Stimulated activated CD8-positive, alpha-beta memory T cell treated with anti-CD3 and anti-CD28 coated beads, Interleukin-7, amount 100 ng/mL, for 1 hour (primary cell): ENCODE results near the gene WT1.
"Not testable (repeated sequence)": the region's sequence is repeated elsewhere in the genome, so short reads cannot be mapped to it uniquely, and the experiment has no call there.

ENCODE experiments used
- DNase-seq, 2 donors: peaks; one replicate each; pipeline ENCODE4 v3.0.0-alpha.2; 2020; ENCODE audit warnings: low read depth in 2 of 2

The WT1 gene

DNA sequence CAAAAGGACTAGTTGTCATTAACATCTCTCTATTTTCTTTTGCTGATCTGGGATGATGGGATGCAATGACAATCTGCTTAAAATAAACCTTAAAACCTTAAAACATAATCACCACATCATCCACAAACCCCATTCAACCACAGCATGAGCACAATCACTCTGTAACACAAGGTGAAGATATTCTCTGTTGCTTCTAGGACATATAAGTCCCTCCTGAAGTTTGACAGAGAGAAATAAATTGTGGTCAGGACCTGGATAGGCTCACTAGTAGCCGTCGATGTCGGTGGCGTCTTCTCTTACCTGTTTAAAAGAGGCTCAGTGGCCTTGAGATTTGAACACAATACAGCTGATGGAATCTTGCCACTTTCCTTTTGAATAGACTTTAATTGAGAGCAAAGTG lies 47.9 kb downstream of the WT1 start:
- DNase-seq = no peak

DNA sequence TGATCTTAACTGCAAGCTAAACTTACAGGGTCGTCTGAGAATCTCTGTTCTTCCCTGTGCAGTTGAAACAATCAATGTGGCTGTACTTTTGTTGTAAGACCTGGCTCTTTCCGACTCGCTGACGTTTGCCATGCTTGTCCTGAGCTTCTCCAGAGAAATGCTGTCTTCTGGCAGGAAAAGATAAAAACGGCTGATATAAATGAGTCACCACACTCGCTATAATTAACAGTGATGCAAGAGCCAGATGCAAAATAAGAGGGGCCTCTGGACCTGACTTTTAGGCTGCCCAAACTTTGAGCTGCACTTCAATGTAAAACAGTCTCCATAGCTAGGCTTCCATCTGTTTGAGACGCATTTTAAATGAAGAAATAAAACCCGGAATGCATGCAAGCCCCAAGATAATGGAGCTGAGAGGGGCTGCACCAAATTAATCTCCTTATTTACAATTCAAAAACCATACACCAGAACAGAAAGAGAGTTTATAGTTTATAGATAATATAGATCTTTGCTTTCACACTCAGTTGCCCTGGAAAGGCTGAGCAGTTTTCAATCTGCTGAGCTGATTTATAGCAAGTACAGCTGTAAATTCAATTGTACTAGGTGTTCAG lies 48.5 kb downstream of the WT1 start:
- no peak for DNase-seq

DNA sequence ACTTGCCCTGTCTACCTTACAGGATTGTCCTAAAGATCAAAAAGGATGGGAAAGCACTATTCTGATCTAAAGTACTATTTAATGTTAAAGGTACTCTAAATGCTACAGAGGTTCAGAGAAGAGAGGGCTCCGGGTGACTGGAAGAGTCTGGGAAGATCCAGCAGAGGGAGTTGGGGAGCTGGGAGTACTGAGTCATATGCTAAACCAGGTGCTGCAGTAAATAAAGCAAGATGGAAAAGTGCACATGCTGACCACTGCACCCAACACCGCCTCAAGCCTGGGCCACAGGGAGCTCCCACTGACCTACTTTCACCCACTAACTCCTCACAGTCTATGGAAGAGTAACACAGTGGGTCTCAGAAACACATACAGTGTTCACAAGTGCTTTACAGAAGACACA lies 49.3 kb downstream of the WT1 start:
- DNase-seq = no peak

DNA sequence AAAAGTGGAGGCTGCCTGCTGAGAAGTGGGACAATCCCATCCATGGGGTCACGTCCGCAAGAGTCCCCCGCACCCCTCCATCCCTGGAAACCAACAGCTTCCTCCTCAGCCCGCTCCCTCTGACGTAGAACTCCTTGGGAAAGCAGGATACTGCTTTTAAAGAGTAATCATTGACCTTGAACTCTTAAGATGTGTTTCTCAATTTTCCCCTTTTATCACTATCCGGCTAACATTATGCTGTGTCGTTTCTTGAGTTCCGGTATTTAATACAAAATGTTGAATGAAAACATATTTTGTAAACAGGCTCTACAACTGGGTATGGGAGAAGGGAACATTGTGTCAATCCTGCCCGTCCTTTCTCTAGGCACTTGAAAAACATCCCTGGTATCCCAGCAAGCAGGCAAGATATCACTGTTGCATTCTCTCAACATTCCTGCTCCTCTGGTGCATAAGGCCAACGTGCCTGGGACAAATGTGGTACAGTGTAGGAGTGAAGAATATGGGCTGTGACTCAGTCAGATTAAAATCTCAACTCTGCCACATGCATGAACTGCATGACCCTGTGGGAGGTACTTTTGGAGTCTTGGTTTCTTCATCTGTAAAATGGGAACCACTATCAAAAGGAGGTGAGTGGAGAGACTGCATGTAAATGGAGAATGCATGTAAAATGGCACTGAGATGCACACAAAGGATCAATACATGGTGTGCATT lies 52.8 kb downstream of the WT1 start:
- DNase-seq = no peak

DNA sequence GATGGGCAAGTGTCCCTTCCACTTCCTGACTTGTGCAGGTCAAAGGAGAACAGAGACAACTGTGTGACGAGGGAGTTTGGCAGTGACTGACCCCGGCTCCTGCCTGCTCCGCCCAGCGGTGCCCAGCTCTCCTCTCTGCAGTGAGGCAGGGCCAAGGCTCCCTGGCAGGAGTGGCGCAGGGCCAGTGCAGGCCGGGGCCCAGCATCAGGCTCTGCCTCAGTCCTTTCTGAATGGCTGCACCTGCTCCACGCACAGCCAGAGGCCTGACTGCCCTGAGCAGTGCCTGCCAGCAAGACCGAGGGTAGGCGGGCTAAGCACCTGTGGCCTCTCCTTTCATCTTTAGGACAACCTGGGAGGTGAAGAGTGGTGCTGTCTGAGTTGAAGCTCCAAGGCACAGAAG lies 54.2 kb downstream of the WT1 start:
- no peak for DNase-seq

DNA sequence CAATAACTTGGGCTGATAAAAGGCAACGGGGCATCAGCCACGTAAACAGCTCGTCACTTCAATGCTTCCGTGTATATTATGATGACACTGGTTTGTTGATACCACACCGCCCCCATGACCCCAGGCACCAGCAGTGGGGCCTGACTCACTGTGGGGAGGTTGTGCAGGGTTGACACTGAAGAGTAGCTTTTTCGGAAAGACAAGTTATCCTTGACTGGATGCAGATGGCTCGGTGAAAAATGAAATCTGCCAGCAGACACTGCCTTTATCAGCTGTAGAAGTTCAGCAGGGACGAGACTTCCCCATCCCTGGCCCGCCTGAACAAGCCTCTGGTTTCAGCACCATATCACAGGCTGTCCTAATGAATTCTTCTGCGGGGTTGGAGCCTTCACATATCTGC lies 55.6 kb downstream of the WT1 start:
- DNase-seq = no peak

DNA sequence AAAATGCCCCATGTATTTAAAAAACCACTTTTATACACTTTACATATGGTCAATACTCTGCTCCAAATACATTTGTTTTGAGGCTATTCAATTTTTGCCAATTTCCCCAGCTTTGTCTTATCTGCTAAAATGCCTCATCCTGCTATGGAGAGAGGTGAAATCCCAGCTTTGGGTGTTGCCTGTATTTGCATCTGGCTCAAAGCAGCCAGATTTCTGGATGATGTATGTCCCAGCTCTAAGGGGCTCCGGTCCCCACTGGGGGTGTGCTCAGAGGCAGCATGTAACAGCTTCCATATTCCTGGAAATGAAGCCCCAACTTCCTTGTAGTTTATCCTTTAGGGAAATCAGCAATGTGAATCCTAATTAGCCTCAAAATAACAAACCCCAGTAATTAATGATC lies 59.5 kb downstream of the WT1 start:
- DNase-seq = no peak

DNA sequence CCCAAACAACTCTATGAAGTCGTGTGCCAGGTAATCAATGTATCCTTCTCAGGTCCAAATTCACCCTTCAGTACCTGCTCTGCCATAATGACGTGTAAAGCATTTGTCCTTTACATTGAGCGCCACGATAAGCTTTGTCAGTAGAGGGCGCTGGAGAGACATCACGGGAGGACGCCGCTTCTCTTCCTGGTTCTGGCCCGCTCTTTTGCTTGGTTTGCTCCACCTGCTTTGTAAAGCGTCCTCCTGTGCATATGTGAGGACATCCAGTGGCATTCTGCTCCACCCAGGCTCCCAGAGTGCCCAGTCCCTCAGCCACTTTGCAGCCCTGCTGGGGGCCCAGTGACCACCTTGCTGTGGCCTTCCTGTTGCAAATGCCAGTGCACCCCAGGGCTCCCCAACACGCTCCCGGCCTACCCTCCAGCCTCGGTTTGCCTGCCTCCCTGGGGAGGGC lies 61.1 kb downstream of the WT1 start:
- no peak for DNase-seq

DNA sequence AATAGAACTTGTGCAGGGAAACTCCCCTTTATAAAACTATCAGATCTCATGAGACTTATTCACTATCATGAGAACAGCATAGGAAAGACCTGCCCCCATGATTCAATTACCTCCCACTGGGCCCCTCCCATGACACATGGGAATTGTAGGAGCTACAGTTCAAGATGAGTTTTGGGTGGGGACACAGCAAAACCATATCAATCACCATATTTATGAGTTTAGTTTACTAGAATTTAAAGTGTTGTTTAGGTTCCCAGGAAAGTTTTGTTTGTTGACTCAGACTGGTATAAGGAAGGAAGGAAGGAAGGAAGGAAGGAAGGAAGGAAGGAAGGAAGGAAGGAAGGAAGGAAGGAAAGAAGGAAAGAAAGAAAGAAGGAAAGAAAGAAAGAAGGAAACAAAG lies 65.4 kb downstream of the WT1 start:
- DNase-seq = not testable (repeated sequence)

DNA sequence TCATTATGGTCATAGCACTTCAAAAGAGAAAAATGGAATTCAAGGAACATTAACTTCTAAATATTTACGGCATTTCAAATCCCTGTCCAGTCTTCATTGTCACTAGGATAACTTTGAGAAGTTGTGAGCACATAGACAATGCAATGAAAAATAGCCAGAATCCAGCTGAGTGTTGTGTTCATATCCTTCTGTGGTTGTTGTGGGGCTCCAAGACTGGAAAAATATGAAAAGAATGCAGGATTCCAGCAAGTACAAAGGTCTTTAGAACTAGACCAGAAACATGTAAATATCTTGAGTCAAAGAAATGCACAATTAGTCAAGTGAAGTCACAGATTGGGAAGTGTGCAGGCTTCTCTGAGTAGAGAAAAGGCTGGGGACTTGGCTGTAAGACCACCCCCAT lies 68.7 kb downstream of the WT1 start:
- no peak for DNase-seq

DNA sequence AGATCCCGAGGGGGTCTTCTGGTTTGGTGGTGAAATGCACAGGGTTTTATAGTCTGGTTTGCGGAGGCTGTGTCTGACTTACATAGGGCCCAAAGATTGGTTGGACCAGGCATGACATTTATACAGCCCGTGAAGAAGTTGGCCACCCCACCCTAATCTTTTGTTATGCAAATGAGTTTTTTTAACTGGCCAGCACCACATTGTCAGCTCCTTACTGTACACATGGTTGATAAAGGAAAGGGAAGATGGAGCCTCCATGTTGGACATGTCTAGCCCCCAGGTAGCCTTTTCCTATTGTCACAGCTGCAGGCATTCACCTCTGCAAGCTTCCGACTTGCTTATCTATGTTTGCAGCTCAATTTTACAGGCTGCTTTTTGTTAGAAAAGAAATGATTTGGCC lies 70.1 kb downstream of the WT1 start:
- no peak for DNase-seq

DNA sequence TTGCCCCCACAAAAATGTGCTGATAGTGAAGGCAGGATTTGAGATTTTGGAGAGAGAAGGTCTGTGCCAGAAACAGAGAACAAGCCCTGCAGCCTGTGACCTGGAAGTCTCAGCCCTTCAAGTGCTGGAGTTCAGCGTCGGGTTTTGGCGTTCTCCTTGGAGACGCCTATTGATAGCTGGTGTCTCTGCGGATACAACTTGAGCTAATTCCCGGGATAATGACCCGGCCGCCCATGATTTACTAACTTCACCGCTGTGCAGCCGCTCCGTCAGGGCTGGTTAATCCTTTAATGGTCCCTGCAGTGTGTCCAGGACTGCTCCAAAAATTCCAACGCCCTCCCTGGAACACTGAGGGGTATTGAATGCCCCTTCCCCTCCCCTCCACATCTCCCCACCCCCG lies 76.6 kb downstream of the WT1 start:
- DNase-seq = no peak

DNA sequence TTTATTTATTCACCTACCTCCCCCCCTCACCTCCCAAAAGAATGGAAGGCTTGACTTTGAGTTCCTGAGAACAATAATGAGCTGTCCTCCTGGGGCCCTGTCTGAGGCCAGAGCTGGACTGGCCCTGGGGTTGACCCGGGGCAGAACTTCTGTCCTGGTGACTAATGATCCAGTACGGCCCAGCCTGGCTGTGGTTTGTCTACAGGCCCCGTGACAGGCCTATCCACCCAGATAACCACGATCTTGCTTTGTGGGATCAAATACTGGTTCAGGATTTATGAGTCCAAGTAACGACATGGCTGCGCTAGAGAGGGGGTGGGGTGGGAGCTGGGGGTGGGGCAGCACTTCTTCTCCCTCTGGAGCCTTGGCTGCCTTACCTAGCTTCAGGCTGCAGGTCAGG lies 81.5 kb downstream of the WT1 start:
- DNase-seq = no peak

DNA sequence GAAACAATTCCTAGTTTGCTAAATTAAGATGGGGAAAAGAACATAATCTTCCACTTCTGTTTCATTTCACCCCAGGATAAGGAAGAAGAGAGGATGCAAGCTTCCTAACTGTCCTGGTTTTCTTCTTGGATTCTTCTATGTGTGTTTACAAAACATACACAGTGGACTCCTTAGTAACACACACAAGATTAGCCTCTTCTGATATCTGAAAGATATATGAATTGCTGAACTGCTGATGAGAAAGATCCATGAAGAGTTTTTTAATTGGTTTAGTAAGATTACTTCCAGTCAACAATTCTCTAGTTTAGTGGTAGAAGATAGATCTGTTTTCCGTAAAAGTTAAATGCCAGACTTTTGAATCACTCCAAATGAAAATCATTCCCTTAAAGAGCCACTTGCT lies 86.8 kb downstream of the WT1 start:
- no peak for DNase-seq

DNA sequence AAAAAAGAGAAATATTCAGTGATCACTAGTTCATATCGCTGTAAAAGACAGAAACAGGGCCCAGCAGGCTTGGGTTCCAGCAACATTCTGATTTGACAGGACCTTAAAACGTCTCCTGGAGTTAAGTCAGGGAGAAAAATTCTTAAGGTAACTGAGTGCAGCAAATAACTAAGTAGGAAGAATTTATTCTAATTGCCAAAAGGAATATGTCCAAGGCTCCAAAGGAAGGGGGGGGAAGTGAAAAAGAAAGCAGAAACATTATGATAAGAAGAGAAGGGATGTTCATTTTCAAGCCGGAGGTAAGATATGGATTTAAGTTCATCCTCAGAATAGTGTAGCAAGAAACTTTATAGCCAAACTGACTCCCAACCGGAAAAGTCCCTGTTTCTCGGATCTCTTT lies 90.4 kb downstream of the WT1 start:
- no peak for DNase-seq

DNA sequence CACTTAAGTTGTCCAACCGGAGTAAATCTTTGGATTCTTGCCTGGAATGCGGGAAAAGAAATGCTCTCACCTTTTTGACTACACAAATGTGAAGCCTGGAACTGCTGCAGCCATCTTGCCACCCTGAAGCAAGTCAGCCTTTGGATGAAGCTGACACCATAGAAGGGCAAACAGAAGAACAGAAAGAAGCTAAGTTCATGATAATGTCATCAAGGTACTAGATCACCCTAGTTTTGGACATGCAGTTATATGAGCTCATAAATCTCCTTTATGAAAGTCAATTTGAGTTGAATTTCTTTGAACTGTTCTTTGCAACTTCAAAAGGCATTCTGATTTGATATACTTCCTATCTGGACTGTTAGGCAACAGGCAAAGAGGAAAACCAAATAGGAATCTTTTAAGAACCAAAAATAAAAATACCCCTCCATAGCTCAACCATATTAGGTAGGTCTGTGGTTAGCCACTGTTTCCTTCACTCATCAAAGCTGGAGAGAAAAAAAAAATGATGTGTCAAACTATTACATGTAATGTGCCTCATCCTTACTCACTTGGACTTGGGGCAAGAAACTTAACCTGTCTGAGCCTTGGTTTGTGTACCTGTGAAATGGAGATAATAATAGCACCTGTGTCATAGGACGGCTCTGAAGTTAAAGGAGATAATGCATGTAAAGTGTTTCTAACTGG lies 91.9 kb downstream of the WT1 start:
- DNase-seq = no peak

DNA sequence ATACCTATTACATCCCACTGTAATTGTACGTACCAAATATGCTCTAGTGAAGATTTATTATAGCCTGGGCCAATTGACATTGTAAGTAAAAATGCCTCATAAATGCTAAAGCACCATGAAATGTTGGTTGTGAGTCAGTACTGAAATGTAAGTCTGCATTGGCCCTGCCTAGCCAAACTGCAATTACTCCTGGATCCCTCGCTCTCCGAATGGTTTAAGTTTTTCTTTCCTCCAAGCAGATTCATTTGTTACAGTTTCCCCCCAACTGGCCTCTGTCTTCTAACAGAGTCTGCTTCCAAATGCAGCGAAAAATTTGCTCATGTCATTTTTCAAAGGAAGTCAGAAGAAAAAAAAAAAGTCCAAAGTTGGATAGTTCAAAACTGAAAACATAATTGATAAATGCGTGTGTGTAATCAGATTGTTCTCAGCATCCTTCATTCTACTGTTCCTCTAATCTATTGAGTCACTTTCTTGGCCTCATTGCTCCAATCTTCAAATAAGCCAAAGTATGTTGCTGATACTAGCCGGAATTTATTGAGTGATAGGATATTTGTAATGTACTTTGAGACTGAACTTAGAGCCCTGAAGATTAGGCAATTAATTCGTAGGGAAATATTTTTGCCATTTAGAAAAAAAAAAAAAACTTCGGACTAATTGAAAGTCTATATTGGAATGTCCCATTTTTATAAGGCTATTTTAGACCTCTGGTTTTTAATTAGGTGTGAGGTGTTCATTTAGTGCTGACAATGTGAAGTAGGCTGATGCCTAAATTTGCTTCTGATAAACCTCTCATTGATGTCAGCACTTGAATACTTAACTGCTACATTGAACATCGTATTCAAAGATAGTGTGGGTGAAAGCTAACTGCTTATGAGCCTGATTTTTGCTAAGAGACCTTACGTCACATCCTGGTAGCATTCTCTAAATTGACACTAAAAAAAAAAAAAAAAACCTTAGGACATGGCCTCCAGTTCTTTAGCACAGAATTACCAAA lies 93.4 kb downstream of the WT1 start:
- no peak for DNase-seq

DNA sequence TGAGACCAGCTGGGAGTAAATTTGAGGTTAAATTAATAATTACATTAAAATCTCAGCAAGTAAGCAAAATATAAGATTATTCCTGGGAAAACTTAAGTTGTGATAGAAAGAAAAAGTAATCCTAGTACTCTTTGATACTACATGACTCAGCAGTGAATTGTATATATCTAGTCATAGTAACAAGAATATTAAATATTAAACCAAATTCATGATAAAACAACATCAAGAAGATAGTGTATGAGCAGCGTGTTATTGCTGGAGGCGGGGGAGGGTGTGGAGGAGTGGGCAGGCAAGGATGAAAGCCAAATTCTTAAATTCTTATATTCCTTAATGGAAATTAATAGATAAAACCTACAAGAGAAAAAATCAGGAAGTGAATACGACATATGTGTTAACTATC lies 95.2 kb downstream of the WT1 start:
- DNase-seq = no peak
